HG02678 (cell line): ENCODE results near the gene ATP9B.
"Not testable (repeated sequence)": the region's sequence is repeated elsewhere in the genome, so short reads cannot be mapped to it uniquely, and the experiment has no call there.

Experiments used
- ATAC-seq: cut with Tn5 transposase; IDR thresholded peaks from one replicate; pipeline ENCODE4 v1.9.1; 2021; ENCODE audit warnings: mild to moderate bottlenecking, moderate library complexity; ENCODE audit not compliant: unreplicated experiment

ATP9B gene

GRCh38 chr18:79322441-79322840 lies 253.2 kb downstream of the ATP9B start:
- ATAC-seq: no peak

- ATAC-seq: no peak
These were observed 254.3 kb downstream of the ATP9B start for GRCh38 chr18:79323471-79323870.

GRCh38 chr18:79326413-79327198 lies 257.4 kb downstream of the ATP9B start:
- no peak for ATAC-seq

GRCh38 chr18:79327199-79327721 lies 258.1 kb downstream of the ATP9B start:
- no peak for ATAC-seq

- not testable (repeated sequence) for ATAC-seq
These were observed 258.7 kb downstream of the ATP9B start for GRCh38 chr18:79327915-79328314.

- no peak for ATAC-seq
These were observed 259.7 kb downstream of the ATP9B start for GRCh38 chr18:79328887-79329286.

- no peak for ATAC-seq
These were observed 260.6 kb downstream of the ATP9B start for GRCh38 chr18:79329786-79330185.

GRCh38 chr18:79332646-79333045 lies 263.5 kb downstream of the ATP9B start:
- ATAC-seq: no peak

- no peak for ATAC-seq
These were observed 263.9 kb downstream of the ATP9B start for GRCh38 chr18:79333046-79333445.

- no peak for ATAC-seq
These were observed 265.5 kb downstream of the ATP9B start for GRCh38 chr18:79334496-79335233.

GRCh38 chr18:79335833-79336360 lies 266.7 kb downstream of the ATP9B start:
- ATAC-seq: no peak

GRCh38 chr18:79336556-79337142 lies 267.5 kb downstream of the ATP9B start:
- no peak for ATAC-seq

GRCh38 chr18:79337184-79337583 lies 268.0 kb downstream of the ATP9B start:
- no peak for ATAC-seq

- ATAC-seq: no peak
These were observed 268.4 kb downstream of the ATP9B start for GRCh38 chr18:79337620-79338019.

- ATAC-seq: no peak
These were observed 270.1 kb downstream of the ATP9B start for GRCh38 chr18:79339094-79339908.

GRCh38 chr18:79343567-79344207 lies 274.5 kb downstream of the ATP9B start:
- ATAC-seq: no peak

GRCh38 chr18:79344208-79344581 lies 275.0 kb downstream of the ATP9B start:
- ATAC-seq: no peak

- no peak for ATAC-seq
These were observed 276.2 kb downstream of the ATP9B start for GRCh38 chr18:79345366-79345765.

- ATAC-seq: no peak
These were observed 276.8 kb downstream of the ATP9B start for GRCh38 chr18:79345981-79346380.

- ATAC-seq: no peak
These were observed 278.9 kb downstream of the ATP9B start for GRCh38 chr18:79348066-79348465.
